Natural killer cell (primary cell): Measurements from ENCODE around the gene SLAMF9. TPM values are rescaled to one million over a fixed set of nuclear protein-coding genes. Genes with fewer than 3 reads are reported as not detected.

Experiments used
- ATAC-seq, 3 donors: fragments of 150-1000 bp in 2 of 3; fragments of 200-7000 bp in 1 of 3; cut with Tn5 transposase; 1 replicate in 1 of 3; 2 replicates in 2 of 3; pipeline ENCODE4 v1.10.0; 2021; ENCODE audit warnings: mild to moderate bottlenecking in 2 of 3, moderate library complexity in 2 of 3
- DNase-seq, 2 donors: peaks; one replicate each; pipeline versions ENCODE4 v3.0.0 to v3.0.0-alpha.2; 2013 to 2021; ENCODE audit warnings: mixed read lengths in 1 of 2
- H3K27ac ChIP-seq: one replicate; pipeline ENCODE4 v1.5.1; 2013; ENCODE audit warnings: mild to moderate bottlenecking, low read length
- H3K27me3 ChIP-seq: one replicate; pipeline ENCODE4 v1.6.1; 2013; ENCODE audit warnings: low read length; ENCODE audit not compliant: control insufficient read depth, insufficient read depth
- H3K36me3 ChIP-seq: one replicate; pipeline ENCODE4 v1.6.1; 2013; ENCODE audit warnings: low read length; ENCODE audit not compliant: control insufficient read depth, insufficient read depth
- H3K4me1 ChIP-seq: one replicate; pipeline ENCODE4 v1.6.1; 2013; ENCODE audit warnings: low read length; ENCODE audit not compliant: control insufficient read depth, insufficient read depth
- H3K4me3 ChIP-seq: one replicate; pipeline ENCODE4 v1.5.1; 2013; ENCODE audit warnings: low read length
- H3K9me3 ChIP-seq: one replicate; pipeline ENCODE4 v1.6.1; 2013; ENCODE audit warnings: low read length; ENCODE audit not compliant: control insufficient read depth, insufficient read depth
- H3K27ac Mint-ChIP-seq, 2 donors: one replicate each; pipeline ENCODE4 v1.8.0; 2022; ENCODE audit warnings: mild to moderate bottlenecking in 2 of 2, mixed read lengths in 2 of 2, moderate library complexity in 1 of 2
- H3K27me3 Mint-ChIP-seq, 2 donors: one replicate each; pipeline ENCODE4 v1.8.0; 2022; ENCODE audit warnings: low read depth in 2 of 2, mixed read lengths in 2 of 2
- H3K36me3 Mint-ChIP-seq: one replicate; pipeline ENCODE4 v1.8.0; 2022; ENCODE audit warnings: mixed read lengths
- H3K4me1 Mint-ChIP-seq, 2 donors: one replicate each; pipeline ENCODE4 v1.8.0; 2022; ENCODE audit warnings: mixed read lengths in 2 of 2
- H3K4me3 Mint-ChIP-seq: one replicate; pipeline ENCODE4 v1.8.0; 2022; ENCODE audit warnings: mild to moderate bottlenecking, moderate library complexity, mixed read lengths
- H3K9me3 Mint-ChIP-seq, 2 donors: one replicate each; pipeline ENCODE4 v1.8.0; 2022; ENCODE audit warnings: mixed read lengths in 2 of 2
- WGBS: methylation state at CpG from one replicate; pipeline ENCODE4 v1.1.7; 2013; ENCODE audit warnings: missing lambda C conversion rate; ENCODE audit not compliant: insufficient coverage; 5-methylcytosine and 5-hydroxymethylcytosine counted together
- intact Hi-C: fragments of 100-400 bp; cut with micrococcal nuclease; formaldehyde crosslinking; loops from one replicate; pipeline ENCODE4 v1.14.2; 2022
- total RNA-seq, 4 donors: library from RNA; stranded (reverse); fragments of 120-200 nt in 1 of 4; gene quantifications; one replicate each; pipeline versions ENCODE4 v1.2.3 to v1.2.4, GENCODE V29; 2013 to 2022
- TF ChIP-seq, protein P1 (sequence below): fragments of 200-600 bp; IDR thresholded peaks from one replicate; pipeline ENCODE4 v1.8.0; 2022; ENCODE audit warnings: antibody characterized with exemption

SLAMF9 gene
- total RNA-seq, 3 donors from 2014 or later (not counting 1 experiment from before 2014, with no cell fraction given), result not detected

DNA sequence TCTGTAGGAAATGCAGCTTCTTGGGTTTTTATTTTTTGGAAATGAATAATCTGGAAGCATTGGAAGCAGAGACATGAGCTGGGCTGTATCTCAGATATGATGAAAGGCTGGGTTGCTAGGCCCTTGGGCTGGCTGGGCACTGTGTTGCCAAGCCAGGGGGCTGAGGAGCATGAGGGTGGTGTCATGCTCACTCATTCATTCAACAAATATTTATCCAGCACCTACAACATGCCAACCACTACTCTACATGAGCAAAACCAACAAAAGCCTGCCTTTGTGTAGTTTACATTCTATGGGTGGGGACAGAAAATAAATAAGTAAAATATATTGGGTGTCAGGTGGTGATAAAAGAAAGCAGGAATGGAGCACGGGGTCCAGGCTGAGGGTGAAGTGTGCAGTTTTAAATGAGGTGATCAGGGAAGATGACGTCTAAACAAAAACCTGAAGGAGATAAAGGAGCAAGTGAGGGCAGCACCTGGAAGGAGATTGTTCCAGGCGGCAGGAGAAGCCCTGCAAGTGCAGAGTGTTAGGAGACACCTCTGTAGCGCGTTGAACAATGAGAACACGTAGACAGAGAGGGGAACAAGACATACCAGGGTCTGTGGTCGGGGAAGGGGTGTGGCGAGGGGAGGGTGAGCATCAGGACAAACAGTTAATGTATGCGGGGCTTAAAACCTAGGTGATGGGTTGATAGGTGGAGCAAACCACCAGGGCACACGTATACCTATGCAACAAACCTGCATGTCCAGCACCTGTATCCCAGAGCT is 39.6 kb downstream of the SLAMF9 start:
- DNase-seq, result no peak
- Mint-ChIP-seq H3K27ac (peak overlapping the region; percentile 97), H3K27me3 (no peaks in the 10 kb centered on the region), H3K9me3 (no peaks in the 10 kb centered on the region), H3K4me3 (no peak overlapping the region), H3K4me1 (peaks cover 63 to 76% of the 10 kb centered on the region in 2 donors), H3K36me3 (no peaks in the 10 kb centered on the region)
- Histone ChIP-seq H3K4me1 (peaks cover 48% of the 10 kb centered on the region), H3K27me3 (no peaks in the 10 kb centered on the region), H3K36me3 (peaks cover 29% of the 10 kb centered on the region), H3K4me3 (no peak overlapping the region), H3K9me3 (no peaks in the 10 kb centered on the region), H3K27ac (no peak overlapping the region)
- intact Hi-C loops, result no loop called here
- TF ChIP-seq, protein P1, sequence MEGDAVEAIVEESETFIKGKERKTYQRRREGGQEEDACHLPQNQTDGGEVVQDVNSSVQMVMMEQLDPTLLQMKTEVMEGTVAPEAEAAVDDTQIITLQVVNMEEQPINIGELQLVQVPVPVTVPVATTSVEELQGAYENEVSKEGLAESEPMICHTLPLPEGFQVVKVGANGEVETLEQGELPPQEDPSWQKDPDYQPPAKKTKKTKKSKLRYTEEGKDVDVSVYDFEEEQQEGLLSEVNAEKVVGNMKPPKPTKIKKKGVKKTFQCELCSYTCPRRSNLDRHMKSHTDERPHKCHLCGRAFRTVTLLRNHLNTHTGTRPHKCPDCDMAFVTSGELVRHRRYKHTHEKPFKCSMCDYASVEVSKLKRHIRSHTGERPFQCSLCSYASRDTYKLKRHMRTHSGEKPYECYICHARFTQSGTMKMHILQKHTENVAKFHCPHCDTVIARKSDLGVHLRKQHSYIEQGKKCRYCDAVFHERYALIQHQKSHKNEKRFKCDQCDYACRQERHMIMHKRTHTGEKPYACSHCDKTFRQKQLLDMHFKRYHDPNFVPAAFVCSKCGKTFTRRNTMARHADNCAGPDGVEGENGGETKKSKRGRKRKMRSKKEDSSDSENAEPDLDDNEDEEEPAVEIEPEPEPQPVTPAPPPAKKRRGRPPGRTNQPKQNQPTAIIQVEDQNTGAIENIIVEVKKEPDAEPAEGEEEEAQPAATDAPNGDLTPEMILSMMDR, result no peak
- no peak for ATAC-seq
- 81% methylated on average over 9 of the region's 10 CpGs for WGBS

DNA sequence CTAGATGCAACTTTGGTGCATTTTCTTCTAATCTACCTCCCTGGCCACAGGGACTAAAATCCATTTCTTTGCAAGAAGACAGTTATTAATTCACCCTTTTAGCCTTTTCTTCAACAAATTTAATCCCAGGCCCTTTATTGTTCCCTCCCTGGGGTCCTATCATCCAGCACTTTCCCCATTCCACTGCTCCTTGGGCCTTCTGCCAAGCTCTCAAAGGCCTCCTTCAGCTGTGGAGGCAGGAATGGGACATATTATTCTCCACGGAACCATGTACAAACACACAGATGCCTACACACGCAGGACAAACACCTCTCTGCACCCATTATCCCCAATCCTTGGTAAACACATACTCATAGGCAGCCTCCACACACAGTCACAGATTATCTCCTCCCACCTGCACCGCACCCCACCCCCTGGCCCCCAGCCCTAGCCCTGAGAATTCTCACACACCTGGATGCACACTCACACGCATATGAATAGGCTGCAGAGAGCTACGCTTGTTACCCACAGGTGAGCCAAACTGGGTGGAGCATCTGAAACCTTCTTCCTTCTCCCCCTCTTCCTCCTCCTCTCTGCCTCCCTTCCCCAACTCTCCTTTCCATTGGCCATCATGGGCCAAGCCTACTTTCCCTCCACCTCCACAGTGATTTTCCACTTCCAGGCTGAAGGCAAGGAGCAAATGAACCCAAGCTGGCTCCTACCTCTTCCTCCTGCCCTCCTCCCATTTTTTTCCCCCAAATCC is 40.4 kb downstream of the SLAMF9 start:
- ATAC-seq, result no peak
- no peak for DNase-seq
- no peaks in the 10 kb centered on the region for H3K9me3 ChIP-seq
- H3K4me3 Mint-ChIP-seq, result peak overlapping the region; percentile 45
- no peaks in the 10 kb centered on the region for H3K27me3 Mint-ChIP-seq
- H3K27ac ChIP-seq, result no peak overlapping the region
- no peak overlapping the region for H3K4me3 ChIP-seq
- intact Hi-C loops, result no loop called here
- H3K36me3 Mint-ChIP-seq, result no peaks in the 10 kb centered on the region
- no peaks in the 10 kb centered on the region for H3K9me3 Mint-ChIP-seq
- peak overlapping the region; percentile 97 for H3K27ac Mint-ChIP-seq
- WGBS, result 91% methylated on average over 5 of the region's 5 CpGs
- peaks cover 63 to 72% of the 10 kb centered on the region in 2 donors for H3K4me1 Mint-ChIP-seq
- no peaks in the 10 kb centered on the region for H3K27me3 ChIP-seq
- TF ChIP-seq, protein P1, result no peak
- peaks cover 51% of the 10 kb centered on the region for H3K4me1 ChIP-seq
- H3K36me3 ChIP-seq, result peaks cover 21% of the 10 kb centered on the region

DNA sequence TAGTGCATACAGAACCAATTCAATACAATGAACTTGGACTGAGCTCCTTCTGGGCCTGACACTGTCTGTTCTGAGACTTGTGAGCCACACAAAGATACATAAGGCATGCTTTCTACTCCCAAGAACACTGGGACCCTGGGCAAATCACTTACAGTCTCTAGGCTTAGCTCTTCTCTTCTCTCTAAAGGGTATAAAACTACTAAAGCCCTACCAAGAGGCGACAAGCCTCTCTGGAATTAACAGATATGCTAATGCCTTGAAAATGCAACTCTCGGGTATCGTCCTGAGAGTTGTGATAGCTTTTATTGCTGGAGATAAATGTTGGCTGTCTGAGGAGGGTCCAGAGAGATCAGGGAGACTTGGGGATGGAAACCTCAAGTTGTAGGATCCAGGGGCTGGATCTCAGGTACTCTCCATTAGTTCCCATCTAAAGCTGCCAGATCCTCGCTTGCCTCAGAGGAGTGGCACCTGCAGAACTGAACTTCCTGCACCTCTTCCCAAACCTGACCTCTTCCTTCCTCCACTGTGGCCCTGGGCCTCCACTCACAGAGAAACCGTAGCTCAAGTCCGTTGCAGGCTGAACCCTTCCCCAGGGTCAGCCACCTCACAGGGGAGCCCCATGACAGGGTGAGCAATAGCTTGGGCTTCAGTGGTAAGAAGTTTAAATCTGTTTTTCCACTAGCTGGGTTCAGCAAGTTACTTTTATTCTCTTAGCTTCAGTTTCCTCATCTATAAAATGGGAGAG is 42.5 kb downstream of the SLAMF9 start:
- no peaks in the 10 kb centered on the region for H3K9me3 ChIP-seq
- H3K27me3 Mint-ChIP-seq, result no peaks in the 10 kb centered on the region
- WGBS, result 34% methylated on average over 6 of the region's 6 CpGs
- peak overlapping the region; percentile 94 for H3K27ac ChIP-seq
- H3K9me3 Mint-ChIP-seq, result no peaks in the 10 kb centered on the region
- peak overlapping the region; percentile 97 for H3K27ac Mint-ChIP-seq
- H3K4me1 ChIP-seq, result peaks cover 47% of the 10 kb centered on the region
- peaks cover 4% of the 10 kb centered on the region for H3K36me3 ChIP-seq
- TF ChIP-seq, protein P1, result no peak
- peak overlapping the region; percentile 49 for H3K4me3 Mint-ChIP-seq
- H3K4me1 Mint-ChIP-seq, result peaks cover 59 to 64% of the 10 kb centered on the region in 2 donors
- ATAC-seq (no peak), DNase-seq (peak in 1 of 2 donors; percentile 42)
- no peak overlapping the region for H3K4me3 ChIP-seq
- intact Hi-C loops, result no loop called here
- H3K36me3 Mint-ChIP-seq, result no peaks in the 10 kb centered on the region
- no peaks in the 10 kb centered on the region for H3K27me3 ChIP-seq
